Measurements from ENCODE around the gene TSNAXIP1.
A peak's percentile ranks its signal among the peaks of the same experiment; 100 is the strongest.
"Not testable (repeated sequence)": the region's sequence is repeated elsewhere in the genome, so short reads cannot be mapped to it uniquely, and the experiment has no call there.

TSNAXIP1 gene

DNA sequence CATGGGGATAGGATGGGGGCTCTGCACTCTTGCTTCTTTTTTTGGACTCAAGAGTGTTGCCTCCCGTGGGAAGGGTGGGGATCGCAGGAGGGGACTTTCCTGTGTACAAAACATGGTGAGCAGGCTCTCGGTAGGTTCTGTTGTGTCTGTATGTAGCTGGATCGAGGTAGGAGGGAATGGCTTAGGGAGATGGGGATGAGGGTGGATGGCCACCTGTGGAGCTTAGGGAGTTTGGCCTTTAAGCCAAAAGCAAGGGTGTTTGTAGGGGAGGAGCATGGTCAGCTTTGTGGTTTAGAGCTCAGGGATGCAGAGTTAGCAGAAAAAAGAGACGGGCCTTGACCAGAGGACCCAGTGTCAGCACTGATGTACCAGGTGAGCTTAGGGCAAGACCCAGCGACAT lies 55.2 kb downstream of the TSNAXIP1 start:
- DNase-seq, result no peak

DNA sequence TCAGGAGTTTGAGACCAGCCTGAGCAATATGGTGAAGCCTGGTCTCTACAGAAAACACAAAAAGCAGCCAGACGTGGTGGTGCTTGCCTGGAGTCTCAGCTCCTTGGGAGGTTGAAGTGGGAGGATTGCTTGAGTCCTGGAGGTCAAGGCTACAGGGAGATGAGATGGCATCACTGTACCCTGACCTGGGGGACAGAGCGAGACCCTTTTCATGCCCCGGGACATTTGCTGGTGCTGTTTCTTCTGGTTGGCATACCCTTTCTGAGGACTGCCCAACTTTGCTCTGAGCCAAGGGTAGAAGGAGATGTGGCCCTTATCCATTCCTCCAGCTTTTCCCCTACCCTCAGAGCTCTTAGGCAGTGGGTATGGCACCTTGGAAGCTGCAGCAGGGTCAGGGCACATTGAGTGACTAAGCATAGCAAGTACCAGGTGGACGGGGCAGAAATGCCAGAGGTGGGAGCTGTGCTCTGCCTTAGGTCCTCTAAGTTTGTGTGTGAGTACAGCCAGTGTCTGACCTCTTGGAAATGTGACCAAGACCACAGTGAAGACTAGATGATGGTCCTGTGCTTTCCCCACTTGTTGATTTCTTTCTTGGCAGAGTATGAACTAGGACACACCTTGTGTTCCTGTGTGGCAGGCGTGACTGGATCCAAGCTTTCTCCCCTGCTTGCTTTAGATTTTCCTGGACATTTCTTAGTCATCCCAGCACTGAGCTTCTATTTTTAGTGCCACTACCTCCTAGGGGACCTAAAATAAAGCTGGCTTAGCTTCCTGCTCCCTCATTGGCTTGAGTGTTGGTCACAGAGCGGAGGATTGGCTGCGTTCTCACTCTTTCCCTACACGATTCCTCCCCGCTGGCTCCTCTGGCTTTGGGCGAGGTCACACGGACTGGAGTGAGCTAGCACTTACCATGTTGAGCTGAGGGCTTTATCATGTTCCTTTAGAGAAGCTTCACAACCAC lies 56.2 kb downstream of the TSNAXIP1 start:
- no peak for DNase-seq

DNA sequence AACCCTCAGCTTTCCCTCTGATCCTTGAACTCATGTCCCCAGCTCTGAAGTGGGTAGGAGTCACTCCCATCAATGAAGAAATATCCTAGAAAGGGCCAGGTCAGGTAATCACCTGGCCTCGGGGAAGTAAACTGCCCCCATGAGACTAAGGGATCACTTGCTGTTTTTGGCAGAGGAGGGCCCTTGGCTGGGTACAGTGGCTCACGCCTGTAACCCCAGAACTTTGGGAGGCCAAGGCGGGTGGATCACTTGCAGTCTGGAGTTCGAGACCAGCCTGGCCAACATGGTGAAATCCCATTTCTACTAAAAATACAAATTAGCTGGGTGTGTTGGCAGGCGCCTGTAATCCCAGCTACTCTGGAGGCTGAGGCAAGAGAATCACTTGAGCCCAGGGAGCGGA lies 57.4 kb downstream of the TSNAXIP1 start:
- DNase-seq, result not testable (repeated sequence)

DNA sequence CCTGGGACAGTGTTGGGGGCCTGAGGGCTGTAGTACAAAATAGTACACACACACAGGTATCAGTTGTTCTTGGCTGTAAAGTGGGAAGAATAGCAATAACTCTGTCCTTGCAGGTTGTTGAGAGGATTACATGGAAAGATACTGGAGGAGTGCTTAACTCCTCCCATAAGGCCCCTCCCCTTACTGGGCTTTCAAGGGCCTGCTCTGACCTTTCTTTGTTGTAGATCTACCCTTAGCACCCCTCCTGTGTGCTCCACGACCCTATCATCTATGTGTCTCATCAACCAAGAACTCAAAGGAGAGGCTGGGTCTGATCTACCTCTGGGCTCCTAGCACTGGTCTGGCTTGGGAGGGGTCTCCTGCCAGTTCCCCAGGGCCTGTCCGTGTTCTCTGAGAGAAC lies 57.9 kb downstream of the TSNAXIP1 start:
- DNase-seq, result no peak

DNA sequence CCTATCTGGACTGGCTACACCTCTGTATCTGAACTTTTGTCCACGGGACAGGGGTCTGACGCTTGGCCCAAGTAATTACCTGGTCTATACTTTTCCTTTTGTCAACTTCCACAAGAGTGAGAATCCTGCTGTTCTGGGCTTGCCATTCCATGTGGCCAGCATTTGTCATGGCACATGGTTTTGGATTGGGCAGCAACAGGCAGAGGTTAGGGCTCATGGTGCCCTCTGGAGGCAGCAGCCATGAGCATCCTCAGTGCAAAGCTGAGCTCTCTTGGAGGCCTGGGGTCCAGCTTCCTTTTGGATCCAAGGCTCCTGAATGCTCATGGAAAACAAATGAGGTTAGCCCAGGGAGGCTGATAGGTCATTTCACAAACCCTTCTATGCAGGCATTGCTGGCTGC lies 58.6 kb downstream of the TSNAXIP1 start:
- no peak for DNase-seq

DNA sequence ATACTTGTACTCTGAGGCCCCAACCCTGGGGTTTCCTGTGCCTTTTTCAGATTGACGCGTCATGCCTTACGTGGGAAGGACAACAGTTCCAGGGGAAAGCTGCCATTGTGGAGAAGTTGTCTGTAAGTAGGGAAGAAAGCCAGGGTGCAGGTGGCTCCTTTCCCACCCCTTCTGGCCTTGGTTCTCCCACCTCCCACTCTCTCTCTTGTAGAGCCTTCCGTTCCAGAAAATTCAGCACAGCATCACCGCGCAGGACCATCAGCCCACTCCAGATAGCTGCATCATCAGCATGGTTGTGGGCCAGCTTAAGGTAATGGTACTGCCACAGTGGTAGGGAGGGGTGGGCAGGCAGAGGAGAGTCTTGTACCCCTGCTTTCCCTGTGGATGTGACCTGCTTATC lies 61.6 kb downstream of the TSNAXIP1 start:
- DNase-seq, result no peak

DNA sequence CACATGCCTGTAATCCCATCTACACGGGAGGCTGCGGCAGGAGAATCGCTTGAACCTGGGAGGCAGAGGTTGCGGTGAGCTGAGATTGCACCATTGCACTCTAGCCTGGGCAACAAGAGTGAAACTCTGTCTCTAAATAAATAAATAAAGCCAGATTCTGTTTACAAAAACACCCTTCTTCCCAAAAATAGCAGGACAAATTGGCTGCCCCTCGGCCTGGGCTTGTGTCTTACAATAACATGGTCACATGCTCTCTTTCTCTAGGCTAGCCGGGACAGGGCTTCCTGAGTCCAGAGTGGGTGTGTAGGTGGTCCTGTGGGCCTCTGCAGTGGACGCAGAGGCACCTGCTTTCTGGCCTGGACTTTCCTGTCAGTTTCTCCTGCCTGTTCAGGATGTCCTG lies 63.0 kb downstream of the TSNAXIP1 start:
- no peak for DNase-seq

DNA sequence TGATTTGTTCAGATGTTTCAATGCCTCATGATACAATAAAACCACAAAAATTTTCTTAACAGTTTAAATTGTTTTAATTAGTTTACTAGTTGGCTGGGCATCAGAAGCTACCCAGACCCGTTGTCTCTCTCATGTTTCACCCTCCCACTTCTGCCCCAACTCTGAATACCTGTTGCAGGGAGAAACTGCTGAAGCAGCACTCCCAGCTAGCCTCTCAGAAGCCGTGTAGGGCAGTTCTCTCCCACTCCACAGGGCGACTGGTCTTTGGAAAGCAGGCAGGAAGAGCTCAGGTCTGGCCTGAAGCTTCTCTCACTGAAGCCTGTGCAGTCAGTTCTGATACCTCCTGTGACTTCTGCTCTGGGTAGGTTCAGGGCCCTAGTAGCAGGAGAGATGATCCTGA lies 64.6 kb downstream of the TSNAXIP1 start:
- no peak for DNase-seq

DNA sequence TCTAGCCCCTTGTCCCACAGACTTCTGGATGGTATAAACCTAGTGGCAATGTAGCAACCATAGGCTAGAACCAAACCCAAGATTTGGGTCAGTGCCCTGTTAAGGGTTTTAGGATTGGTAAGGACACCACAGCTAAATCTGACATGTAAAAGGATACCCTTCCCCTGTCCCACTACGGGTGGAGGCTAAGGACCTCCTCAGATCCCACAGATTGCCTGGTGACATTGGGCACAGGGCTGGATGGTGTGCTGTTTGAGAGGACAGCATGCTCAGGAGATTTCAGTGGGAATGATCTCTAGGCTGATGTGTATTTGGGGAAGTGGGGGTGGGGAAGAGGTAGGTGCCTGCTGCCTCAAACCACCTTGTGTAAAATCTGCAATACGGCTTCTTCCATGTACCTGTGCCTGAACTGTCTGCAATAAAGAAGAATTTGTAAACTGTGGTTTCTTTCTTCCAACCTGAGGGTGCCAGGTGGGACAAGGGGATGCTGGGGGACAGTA lies 65.5 kb downstream of the TSNAXIP1 start:
- no peak for DNase-seq

DNA sequence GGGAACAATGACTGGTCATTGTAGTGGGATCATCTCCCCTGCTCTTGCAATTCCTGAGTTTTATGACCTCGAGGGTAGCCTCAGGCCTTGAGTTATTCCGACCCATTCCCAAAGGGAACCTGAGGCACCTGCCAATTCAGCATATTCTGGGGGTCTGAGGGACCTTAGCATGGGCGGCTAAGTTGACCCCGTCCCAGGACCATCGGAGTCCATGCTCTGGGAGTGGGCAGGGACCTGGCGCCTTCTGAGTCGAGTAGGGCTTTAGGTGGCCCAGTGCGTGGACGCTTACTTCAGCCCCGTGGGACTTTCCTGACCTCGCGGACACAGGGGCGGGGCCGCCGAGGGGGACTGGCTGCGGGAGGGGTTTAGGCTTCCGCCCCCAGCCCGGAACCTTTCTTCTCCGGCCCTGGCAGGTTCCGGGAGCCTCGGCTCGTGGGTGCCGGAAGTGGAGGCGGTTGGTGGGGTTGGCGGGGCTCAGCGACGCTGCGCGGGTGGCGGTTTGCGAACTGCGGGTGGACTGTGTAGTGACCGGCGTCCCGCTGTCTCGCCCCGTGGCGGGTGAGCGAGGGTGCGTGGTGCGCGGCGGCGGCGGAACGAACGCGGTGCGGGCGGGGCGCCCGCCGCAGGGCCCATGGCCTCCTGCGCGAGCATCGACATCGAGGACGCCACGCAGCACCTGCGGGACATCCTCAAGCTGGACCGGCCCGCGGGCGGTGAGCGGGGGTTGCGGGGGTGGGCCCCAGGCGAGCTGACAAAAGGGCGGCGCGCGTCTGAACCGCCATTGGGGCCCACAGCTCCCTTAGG lies 66.1 kb downstream of the TSNAXIP1 start, which contains the start of gene EDC4:
TSS of gene EDC4 (plus strand) at position 422 of the 804 bp plus-strand sequence. CDS start at position 632, 210 bp downstream.
- peak; percentile 92 for DNase-seq

DNA sequence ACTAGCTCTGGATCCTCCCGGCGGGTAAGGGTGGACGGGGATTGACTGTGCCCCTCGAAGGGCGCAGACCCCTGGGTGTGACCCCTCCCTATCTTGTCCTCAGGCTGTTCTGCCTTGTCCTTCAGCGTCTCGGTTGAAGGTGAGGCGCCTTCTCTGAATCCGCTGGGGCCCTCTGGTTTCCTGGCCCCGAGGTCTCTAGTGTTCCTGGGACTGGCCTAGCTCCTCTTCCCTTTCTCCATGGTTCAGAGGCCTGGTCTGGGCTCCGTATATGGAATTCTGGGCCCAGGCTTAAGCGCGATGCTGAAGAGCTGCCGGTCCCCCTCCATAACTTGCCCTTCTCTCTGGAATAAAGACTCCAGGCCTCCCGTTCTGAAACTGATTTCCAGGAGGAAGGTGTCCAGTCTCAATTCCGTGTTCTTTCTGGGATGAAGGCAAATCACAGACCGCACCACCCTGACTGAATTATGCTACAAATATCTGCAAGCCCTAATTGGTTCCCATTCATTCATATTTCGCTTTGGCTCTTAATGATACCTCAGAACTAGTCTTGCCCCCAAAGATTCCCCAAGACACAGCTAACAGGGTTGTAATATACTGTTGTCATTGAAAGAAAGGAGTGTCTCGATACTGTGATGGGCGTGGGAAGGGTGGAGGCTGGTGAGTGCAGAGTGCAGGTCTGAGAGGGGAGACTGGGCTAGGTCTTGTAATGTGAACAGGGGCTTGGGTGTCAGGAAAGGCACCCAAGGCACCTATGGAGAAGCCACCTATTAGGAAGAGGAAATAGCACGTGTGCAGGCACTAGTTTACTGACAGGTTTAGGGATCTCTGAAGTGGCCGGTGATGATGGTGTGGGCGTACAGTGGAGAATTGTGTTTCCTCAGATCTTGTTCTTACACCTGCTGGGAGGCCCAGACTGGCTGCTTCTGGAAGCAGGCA lies 67.0 kb downstream of the TSNAXIP1 start:
- peak; percentile 39 for DNase-seq

DNA sequence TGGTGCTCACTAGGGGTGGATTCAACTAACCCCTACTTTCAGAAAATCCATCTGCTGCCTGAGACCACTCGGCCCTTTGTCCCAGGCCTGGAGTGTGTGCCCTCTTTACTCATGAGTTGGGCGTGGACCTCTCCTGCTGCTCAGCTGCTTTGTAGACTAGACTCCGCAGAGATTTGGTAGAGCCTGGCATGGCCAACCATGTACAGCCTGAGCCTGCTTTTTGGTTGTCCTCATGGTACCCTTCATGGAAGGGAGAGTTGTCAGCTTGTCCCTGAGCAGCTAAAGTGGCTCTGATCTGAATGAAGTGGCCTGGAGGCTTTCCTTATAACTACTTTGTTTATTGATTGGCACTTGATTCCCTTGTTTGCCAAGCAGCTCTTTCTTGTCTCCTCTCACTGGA lies 67.7 kb downstream of the TSNAXIP1 start:
- no peak for DNase-seq

DNA sequence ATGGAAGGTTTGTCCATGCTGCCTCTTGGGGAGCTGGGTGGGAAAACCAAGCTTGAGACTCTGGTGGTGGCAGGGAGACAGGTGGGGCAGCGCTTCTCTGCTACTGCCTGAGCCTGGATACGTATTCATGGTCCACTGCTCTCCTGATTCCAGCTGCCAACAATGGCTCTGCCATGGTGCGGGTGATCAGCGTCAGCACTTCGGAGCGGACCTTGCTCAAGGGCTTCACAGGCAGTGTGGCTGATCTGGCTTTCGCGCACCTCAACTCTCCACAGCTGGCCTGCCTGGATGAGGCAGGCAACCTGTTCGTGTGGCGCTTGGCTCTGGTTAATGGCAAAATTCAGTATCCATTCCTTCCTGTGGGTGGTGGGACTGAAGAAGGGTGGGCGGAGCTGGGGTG lies 70.4 kb downstream of the TSNAXIP1 start:
- DNase-seq, result no peak

Data from activated CD4-positive, alpha-beta T cell treated with anti-CD3 and anti-CD28 coated beads for 48 hours (primary cell).